ENCODE results near the gene PLCL2.

- TF ChIP-seq CTCF (conservative IDR thresholded peaks at IDR 0.05 in 1 of 2, IDR thresholded peaks at IDR 0.05 in 1 of 2; ENCODE audit: extremely low read depth in 1 of 2, insufficient read depth in 1 of 2, low read depth in 1 of 2, low read length in 2 of 2): no peak
- no peak for TF ChIP-seq EZH2 (IDR thresholded peaks at IDR 0.05; ENCODE audit: borderline replicate concordance, low read length)
These were observed 1.6 kb upstream of the PLCL2 start for GRCh38 chr3:16883057-16883722.

All from mammary epithelial cell (primary cell).